GM18519 (cell line): ENCODE data around the gene IFI16.
"Not testable (repeated sequence)": the region's sequence is repeated elsewhere in the genome, so short reads cannot be mapped to it uniquely, and the experiment has no call there.

Source experiments
- ATAC-seq: cut with Tn5 transposase; IDR thresholded peaks from one replicate; pipeline ENCODE4 v1.9.1; 2021; ENCODE audit warnings: mild to moderate bottlenecking, moderate library complexity; ENCODE audit not compliant: unreplicated experiment, low FRiP score

IFI16 gene

DNA sequence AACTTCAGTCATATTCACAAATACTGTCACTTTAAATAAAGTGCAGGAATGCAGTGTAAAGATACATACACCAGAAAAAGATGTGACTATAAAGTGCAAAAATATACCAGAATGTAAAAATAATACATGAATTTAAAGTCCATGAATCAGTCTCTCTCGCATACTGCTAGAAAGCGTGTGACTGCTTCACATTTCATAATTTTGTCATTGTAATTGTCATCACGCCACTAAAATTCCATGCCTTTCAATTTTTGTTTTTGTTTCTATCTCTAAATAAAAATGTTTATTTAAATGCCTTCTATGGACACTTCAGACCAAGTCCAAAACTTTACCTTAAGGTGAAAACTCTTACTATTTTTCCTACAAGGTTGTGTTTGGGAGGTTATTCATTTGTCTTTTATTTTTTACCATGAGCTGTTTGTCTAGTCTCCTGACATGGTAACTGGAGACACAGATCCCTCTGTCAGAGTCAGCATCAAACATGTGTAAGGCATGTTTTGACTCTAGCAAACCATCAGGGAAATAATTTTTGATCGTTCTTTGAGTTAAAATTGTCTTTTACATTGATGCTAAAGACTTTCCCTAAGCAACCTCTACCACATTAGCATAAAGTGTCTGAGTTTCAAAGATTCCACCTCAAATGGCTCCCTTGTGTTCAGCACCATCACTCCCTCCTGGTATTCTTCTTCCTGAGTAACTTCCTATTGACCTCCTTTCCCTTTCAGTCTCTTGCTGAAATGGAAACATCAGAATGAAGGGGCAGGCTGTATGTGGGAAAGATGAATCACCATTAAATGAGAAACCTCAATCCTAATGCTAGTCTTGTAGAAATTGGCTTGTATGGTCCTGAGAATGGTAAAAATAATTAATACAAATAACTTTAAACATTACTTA lies 80.8 kb downstream of the IFI16 start:
- no peak for ATAC-seq

DNA sequence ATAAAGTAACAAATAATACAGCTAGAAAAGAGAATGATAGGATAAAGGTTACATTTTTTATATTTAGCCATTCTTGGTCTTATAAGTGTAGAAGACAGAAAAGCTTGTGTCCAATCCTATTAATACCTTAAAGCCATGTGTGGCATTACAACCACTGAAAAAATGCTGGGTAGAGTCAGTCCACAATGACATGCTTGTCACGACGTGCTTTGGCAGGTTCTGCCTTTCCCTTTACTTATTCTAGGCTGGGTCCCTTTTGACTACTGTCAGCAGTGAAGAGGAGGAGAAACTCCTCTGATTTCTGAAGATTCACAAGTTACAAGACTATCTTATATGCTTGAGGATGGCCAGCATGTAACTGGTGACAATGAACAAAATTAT lies 81.5 kb downstream of the IFI16 start:
- no peak for ATAC-seq

DNA sequence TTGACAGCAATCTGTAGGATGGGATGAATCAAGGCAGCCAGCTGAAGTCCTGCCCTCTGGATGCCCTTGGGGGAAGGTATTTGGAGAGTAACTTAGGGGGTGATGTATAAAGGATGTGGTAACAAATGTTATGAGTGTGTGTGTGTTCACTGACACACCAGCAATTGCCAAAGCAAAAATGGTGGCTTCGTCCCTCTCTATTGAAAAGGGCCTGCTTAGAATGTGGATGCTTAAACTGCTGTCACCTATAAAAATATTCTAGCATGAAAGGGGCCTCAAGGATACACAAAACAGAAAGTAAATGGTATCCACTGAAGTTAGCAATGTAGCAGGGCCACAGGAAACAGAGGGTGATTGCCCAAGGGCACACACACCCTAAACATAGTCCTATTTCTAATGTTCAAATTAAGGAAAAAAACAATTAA lies 81.9 kb downstream of the IFI16 start:
- no peak for ATAC-seq

DNA sequence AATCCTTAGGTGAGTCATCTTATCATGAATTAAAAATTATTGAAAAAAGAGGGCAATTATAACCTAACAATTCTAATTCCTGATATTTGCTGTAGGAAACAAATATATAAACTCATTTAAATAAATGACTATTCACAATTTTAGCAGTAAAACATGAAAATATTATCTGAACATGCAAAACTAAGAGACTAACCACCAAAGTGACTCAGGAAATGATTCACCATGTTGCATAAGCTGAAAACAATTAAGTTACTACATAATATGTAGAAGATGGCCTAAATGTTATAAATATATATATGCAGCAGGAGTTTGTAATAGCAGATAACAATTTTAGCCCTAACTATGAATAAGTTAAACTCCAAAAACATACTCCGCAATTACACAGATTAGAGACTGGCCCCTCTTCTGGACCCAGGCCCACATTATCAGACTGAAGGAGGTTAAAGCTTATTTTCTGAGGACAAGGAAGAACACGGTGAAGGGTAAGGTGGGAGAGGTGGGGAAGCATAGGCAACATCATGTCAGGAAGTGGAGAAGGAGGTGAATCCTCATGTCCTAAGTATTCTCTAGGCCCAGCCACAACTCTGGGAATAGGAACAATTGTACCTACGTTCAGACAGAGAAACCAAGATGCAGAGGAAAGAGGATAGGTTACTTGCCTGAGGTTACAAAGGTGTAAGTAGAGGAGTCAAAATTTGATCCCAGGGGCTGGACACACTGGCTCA lies 82.5 kb downstream of the IFI16 start:
- ATAC-seq, result no peak

DNA sequence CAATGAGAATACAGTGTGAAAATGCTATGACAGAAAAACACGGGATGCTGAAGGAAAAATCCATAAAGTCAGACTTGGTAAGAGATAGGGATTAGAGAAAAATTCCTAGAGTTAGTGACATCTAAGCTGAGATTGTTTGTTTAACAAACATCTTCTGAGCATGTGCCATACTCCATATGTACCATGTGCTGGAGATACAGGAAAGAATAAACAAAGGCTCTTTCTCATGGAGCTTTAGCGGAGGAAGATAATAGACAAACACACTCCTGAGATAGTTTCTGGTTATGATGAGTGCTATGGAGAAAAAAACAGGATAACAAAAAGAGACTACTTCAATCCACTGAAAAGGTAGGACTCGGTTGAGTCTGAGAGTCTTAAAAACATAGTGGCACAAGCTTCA lies 88.9 kb downstream of the IFI16 start:
- ATAC-seq, result no peak

DNA sequence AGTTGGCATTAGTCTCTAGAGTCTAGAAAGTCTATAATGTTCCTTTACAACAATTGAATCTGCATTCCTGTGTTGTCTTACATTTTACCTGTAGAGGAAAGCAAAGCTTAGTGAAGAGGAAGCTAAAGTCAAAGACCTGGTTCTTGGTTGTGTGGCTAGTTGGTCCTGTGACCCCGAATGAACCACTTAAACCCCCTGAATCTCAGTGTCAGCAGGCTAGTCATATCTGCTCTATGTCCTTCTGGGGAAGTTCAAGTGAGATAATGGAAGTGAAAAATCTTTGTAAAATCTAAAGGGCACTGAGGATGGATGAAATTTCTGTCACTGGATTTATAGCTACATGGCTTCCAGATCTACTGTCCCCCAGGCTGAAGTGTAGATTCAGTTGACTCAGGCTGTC lies 90.9 kb downstream of the IFI16 start:
- no peak for ATAC-seq

DNA sequence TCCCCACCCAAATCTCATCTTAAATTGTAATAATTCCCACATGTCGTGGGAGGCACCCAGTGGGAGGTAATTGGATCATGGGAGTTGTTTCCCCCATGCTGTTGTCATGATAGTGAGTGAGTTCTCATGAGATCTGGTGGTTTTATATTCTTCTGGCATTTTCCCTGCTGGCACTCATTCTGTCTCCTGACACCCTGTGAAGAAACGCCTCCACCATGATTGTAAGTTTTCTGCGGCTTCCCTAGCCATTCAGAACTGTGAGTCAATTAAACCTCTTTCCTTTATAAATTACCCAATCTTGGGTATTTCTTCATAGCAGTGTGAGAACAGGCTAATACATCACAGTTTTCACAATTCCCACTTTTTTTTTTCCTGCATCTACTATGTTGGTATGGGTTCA lies 93.3 kb downstream of the IFI16 start:
- not testable (repeated sequence) for ATAC-seq
